GM10266 (cell line): Measurements from ENCODE around the gene CDK5RAP2.

ENCODE experiments used
- DNase-seq: peaks from one replicate; pipeline ENCODE4 v3.0.0; 2012; ENCODE audit errors: extremely low spot score
- TF ChIP-seq, protein P1 (sequence below): IDR thresholded peaks from 2 replicates; pipeline ENCODE4 v1.5.1; 2012; ENCODE audit warnings: mild to moderate bottlenecking, low read depth; ENCODE audit not compliant: control insufficient read depth, insufficient read depth; ENCODE audit errors: missing control alignments

The CDK5RAP2 gene

DNA sequence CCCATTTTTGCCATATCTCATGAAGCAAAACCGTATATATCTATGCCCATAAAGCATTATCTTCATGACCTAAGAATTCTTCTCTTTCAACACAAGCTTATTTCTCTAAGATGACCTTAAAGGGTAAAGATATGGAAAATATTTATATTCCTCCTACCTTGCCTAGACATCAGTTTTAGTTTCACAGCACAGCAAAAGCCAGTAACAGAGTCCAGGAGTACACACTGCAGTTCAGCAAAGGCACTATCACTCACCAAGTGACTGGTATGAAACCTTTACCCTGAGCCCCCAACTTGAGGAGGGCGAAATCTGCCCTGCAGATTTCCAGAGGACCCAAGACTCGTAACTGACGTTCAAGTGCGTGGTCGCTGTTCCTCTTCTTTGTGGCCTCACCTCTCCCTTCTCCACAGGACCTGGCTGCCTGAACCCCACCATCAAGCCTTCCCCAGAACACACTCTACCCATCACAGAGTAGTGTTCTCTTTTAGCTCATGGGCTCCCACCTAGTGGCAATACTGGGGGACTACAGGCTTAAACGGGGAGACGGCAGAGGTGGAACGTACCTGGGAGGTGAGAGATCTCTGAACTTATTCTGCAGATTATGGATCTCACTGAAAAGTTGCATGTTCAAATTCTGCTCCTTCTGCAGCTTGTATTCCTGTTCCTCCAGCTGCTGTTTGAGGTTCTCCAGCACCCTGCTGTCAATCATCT lies 141.0 kb downstream of the CDK5RAP2 start:
- DNase-seq: no peak
- TF ChIP-seq, protein P1, sequence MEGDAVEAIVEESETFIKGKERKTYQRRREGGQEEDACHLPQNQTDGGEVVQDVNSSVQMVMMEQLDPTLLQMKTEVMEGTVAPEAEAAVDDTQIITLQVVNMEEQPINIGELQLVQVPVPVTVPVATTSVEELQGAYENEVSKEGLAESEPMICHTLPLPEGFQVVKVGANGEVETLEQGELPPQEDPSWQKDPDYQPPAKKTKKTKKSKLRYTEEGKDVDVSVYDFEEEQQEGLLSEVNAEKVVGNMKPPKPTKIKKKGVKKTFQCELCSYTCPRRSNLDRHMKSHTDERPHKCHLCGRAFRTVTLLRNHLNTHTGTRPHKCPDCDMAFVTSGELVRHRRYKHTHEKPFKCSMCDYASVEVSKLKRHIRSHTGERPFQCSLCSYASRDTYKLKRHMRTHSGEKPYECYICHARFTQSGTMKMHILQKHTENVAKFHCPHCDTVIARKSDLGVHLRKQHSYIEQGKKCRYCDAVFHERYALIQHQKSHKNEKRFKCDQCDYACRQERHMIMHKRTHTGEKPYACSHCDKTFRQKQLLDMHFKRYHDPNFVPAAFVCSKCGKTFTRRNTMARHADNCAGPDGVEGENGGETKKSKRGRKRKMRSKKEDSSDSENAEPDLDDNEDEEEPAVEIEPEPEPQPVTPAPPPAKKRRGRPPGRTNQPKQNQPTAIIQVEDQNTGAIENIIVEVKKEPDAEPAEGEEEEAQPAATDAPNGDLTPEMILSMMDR: peak; percentile 14

DNA sequence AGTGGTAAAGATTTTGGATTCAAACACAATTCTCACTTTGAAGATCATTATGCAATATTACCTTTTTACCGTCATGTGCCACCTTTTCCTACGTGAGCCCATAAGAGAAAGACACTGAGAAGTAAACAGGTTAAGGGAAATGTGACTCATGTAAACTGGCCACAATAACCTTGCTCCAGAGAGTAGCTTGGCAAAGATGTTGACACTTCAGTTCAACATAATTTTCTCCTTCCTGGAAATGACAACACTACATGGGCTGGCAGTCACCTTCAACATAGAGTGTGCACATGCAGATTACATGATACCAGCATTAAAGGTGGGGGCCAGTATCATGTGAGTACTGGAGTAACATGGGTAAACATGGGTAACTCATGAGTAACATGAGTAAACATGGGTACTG lies 141.9 kb downstream of the CDK5RAP2 start:
- no peak for DNase-seq
- TF ChIP-seq, protein P1: no peak

DNA sequence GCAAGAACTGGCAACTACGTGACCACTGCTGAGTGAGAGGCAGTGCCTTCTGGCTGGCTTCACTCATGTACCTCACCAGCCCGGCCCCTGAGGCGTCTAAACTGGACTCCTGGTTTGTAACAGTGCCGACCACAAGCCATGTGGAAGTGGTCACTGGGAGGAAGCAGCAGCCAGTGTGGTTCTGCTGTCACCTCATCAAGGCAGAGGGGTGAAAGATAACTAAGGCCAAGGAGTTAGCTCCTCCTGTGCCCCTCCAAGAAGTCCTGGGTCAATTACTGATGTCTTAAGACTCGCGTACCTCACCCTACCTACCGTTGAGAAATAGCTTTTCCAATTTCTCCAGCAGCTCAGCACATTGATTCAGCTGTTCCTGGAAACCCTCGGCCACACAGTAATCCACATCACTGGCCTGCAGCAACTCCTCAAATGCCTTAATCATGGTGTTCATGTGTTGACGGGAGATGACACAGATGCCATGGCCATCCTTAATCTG lies 142.9 kb downstream of the CDK5RAP2 start:
- DNase-seq: no peak
- TF ChIP-seq, protein P1: no peak

- TF ChIP-seq, protein P1: no peak
- DNase-seq: no peak
These were observed 143.5 kb downstream of the CDK5RAP2 start for GRCh38 chr9:120436446-120436845.

DNA sequence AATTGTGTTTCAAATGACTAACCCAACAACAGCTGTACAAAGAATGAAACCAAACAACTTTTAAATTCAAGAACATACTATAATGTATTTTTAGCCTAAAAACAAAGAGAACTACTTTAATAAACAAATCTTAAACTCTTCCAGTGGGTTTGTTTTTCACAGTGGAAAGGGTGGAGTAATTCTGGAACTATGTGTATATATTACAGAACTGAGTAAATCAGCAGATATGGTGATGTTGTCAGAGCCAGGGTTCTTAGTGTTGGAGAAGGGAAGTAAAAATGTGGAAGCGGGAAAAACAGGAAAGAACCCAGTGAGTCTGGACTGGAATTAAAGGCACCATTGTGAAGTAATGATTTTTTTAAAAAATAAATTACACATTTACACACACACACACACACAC lies 144.9 kb downstream of the CDK5RAP2 start:
- no peak for DNase-seq
- TF ChIP-seq, protein P1: no peak

DNA sequence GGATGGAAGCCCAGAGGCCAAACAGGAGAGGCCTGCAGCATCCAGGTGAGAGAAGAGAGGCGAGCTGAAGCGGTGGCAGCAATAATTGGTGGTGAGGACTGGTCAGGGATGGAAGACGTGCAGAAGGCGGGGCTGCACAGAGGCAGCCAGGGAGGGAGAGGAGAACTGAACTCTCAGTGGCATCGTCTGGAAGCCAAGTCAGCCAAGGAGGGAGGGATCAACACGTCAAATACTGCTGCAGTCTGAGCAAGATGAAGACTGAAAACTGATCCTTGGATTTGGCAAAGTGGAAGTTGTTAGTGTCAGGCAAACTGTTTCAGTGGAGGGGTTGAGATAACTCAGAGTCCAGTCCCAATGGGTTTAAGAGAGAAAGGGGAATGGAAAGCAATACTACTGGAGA lies 145.4 kb downstream of the CDK5RAP2 start:
- no peak for DNase-seq
- TF ChIP-seq, protein P1: no peak

- TF ChIP-seq, protein P1: no peak
- no peak for DNase-seq
These were observed 146.3 kb downstream of the CDK5RAP2 start for GRCh38 chr9:120433701-120434100.
